ENCODE results near the gene AQP1. TPM values are rescaled to one million over a fixed set of nuclear protein-coding genes. Genes with fewer than 3 reads are reported as not detected.

The AQP1 gene
- total RNA-seq, 1 donor, result 25.0 TPM

DNA sequence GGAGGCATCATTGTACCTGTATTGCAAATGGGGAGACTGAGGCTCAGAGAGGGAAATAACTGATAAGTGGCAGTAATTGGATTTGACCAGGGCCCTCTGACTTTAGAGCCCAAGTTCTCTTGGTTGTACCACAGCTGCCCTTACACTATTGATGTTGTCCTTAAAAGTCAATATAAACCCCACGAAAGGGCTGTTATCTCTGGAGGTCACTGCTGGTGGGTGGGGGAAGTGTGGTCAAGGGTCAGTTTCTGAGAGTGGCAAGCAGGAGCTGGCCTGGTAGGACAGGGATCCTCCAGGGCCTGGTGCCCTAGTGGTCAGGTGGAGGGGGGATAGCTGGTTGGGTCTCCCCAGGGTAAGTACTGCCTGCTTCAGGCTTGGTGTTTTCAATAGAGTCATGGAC is 44.2 kb upstream of the AQP1 start:
- no peak for TF ChIP-seq CTCF (IDR thresholded peaks at IDR 0.05; ENCODE audit: insufficient read depth, low read depth, low read length)
- H3K4me3 ChIP-seq (ENCODE audit: low read depth, low read length), result no peak overlapping the region
- DNase-seq (ENCODE audit: low read depth), result no peak

- no peak for TF ChIP-seq CTCF (IDR thresholded peaks at IDR 0.05; ENCODE audit: insufficient read depth, low read depth, low read length)
- no peak overlapping the region for H3K4me3 ChIP-seq (ENCODE audit: low read depth, low read length)
- DNase-seq (ENCODE audit: low read depth), result no peak
These were observed 41.6 kb upstream of the AQP1 start for GRCh38 chr7:30869794-30870611.

GRCh38 chr7:30870821-30871518 is 40.7 kb upstream of the AQP1 start:
- DNase-seq (ENCODE audit: low read depth), result no peak
- H3K4me3 ChIP-seq (ENCODE audit: low read depth, low read length), result no peak overlapping the region
- no peak for TF ChIP-seq CTCF (IDR thresholded peaks at IDR 0.05; ENCODE audit: insufficient read depth, low read depth, low read length)

DNA sequence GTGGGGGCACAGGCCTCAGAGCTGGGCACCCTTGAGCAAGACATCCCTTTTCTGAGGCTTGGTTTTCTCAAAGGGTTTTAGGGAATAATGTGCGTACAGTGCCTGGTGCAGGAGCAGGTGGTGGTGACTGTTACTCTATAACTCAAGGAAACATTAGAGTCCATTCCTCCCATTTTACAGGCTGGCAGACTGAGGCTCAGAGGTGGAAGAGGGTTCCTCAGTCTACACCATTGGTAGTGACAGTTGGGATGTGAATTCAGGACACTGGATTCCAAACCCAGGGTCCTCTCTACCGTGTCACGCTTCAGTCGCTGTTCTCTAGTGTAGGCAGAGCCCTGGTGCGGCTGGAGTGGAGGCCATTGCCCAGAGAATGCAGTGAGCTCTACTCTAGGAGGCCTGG is 40.0 kb upstream of the AQP1 start:
- no peak for TF ChIP-seq CTCF (IDR thresholded peaks at IDR 0.05; ENCODE audit: insufficient read depth, low read depth, low read length)
- H3K4me3 ChIP-seq (ENCODE audit: low read depth, low read length), result no peak overlapping the region

DNA sequence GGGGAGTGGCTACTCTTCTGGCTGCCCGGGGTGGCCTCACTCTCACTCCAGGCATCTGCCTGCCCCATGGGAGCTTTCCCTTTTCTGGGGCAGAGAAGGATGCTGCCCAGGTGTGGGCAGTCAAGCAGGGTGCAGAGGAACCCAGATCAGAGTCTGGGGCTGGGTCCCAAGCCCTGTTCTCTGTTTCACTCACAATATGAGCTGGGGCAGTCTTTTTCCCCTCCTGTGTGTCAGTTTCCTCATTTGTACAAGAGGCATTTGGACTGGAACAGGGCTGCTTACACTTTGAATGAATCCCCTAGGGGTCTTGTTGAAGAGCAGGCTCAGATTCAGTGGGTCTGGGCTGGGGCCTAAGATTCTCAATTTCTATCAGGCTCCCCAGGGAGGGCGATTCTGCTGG is 38.4 kb upstream of the AQP1 start:
- no peak for DNase-seq (ENCODE audit: low read depth)
- TF ChIP-seq CTCF (IDR thresholded peaks at IDR 0.05; ENCODE audit: insufficient read depth, low read depth, low read length), result no peak
- no peak overlapping the region for H3K4me3 ChIP-seq (ENCODE audit: low read depth, low read length)

More for the DNA sequence above, 40.0 kb upstream of the AQP1 start:
- no peak for DNase-seq (ENCODE audit: low read depth)

DNA sequence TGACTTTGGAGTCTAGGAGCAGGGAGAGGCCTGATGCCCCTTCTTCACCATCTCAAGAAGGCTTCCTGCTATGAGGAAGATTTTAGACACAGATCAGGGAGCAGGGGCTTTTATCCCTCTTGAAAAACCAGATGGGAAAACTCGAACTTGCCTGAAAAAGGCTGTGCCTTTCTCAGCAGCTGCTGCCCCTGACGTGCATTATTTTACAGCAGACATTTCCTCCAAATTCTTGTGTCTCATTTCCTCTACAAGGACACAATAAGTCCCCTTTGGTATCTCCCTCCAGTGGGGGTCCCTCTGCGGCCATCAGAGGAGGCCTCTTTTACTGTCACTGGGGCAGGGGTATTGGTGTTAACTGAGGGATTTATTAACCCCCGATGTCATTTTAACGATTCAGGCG is 38.0 kb upstream of the AQP1 start:
- TF ChIP-seq CTCF (IDR thresholded peaks at IDR 0.05; ENCODE audit: insufficient read depth, low read depth, low read length), result no peak

More for the DNA sequence above, 38.0 kb upstream of the AQP1 start:
- DNase-seq (ENCODE audit: low read depth), result no peak
- no peak overlapping the region for H3K4me3 ChIP-seq (ENCODE audit: low read depth, low read length)

Data from fibroblast of villous mesenchyme (primary cell).